Kidney epithelial cell (primary cell): Measurements from ENCODE around the gene SNRPA. TPM values are rescaled to one million over a fixed set of nuclear protein-coding genes. Genes with fewer than 3 reads are reported as not detected.
A peak's percentile ranks its signal among the peaks of the same experiment; 100 is the strongest.

ENCODE experiments used
- DNase-seq: peaks from one replicate; pipeline ENCODE4 v3.0.0-alpha.2; 2010; ENCODE audit warnings: low read depth
- H3K27me3 ChIP-seq: 2 replicates; pipeline ENCODE4 v1.6.0; 2011; ENCODE audit warnings: low read length; ENCODE audit not compliant: control insufficient read depth, insufficient read depth
- H3K36me3 ChIP-seq: 2 replicates; pipeline ENCODE4 v1.5.1; 2011; ENCODE audit warnings: low read length; ENCODE audit not compliant: control insufficient read depth, insufficient read depth
- H3K4me3 ChIP-seq: 2 replicates; pipeline ENCODE4 v1.5.1; 2011; ENCODE audit warnings: low read depth, mild to moderate bottlenecking, control low read depth, low read length
- total RNA-seq: library from RNA; depleted of rRNA; stranded (reverse); fragments of >200 nt; gene quantifications from 2 replicates; pipeline ENCODE4 v1.2.3, GENCODE V29; 2015
- TF ChIP-seq, protein P1 (sequence below): IDR thresholded peaks from 2 replicates; pipeline ENCODE4 v1.5.1; 2011; ENCODE audit warnings: mild to moderate bottlenecking, moderate library complexity, low read length, control low read depth, inconsistent platforms; ENCODE audit not compliant: insufficient read depth, poor library complexity, severe bottlenecking

The SNRPA gene
- total RNA-seq, 1 donor from 2014 or later: 110 TPM

GRCh38 chr19:40719414-40719894 is 31.5 kb upstream of the SNRPA start:
- no peak for DNase-seq

GRCh38 chr19:40721140-40721486 is 29.9 kb upstream of the SNRPA start:
- Histone ChIP-seq H3K4me3 (no peak overlapping the region), H3K27me3 (no peaks in the 10 kb centered on the region), H3K36me3 (no peaks in the 10 kb centered on the region)
- DNase-seq: no peak
- TF ChIP-seq, protein P1, sequence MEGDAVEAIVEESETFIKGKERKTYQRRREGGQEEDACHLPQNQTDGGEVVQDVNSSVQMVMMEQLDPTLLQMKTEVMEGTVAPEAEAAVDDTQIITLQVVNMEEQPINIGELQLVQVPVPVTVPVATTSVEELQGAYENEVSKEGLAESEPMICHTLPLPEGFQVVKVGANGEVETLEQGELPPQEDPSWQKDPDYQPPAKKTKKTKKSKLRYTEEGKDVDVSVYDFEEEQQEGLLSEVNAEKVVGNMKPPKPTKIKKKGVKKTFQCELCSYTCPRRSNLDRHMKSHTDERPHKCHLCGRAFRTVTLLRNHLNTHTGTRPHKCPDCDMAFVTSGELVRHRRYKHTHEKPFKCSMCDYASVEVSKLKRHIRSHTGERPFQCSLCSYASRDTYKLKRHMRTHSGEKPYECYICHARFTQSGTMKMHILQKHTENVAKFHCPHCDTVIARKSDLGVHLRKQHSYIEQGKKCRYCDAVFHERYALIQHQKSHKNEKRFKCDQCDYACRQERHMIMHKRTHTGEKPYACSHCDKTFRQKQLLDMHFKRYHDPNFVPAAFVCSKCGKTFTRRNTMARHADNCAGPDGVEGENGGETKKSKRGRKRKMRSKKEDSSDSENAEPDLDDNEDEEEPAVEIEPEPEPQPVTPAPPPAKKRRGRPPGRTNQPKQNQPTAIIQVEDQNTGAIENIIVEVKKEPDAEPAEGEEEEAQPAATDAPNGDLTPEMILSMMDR: no peak

More at GRCh38 chr19:40719414-40719894, 31.5 kb upstream of the SNRPA start:
- Histone ChIP-seq H3K36me3 (no peaks in the 10 kb centered on the region), H3K4me3 (peak overlapping the region; percentile 61), H3K27me3 (no peaks in the 10 kb centered on the region)
- TF ChIP-seq, protein P1: no peak

DNA sequence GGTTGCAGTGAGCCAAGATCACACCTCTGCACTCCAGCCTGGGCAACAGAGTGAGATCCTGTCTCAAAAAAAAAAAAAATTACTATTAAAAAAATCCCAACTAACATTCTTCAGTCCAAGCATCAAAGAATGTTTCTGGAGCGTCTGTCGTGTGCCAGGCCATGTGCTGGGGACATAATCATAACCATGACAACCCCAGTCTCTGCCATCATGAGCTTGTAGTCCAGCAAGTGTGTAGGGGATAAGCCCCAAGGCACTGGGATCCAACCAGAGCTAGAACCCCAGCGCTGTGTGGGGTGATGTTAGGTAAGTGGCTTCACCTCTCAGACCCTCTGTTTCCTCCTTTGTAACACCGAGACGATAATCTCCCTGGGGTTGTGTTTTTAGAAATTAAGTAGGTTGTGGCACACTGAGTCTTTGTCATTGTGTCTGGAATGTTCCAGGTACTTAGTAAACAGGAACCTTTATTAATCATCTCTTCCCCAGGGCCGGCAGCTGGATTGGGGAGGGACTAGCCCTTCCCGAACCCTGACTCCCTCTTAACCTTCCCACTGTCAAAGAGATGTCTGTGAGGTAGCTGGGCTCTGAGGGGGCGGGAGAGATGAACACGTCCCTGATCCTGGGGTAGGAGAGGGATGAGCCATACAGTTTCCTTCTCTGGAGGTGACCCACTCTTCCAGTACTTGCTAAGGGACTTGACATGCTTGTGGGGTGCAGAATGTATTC is 28.9 kb upstream of the SNRPA start:
- Histone ChIP-seq H3K4me3 (no peak overlapping the region), H3K27me3 (no peaks in the 10 kb centered on the region), H3K36me3 (no peaks in the 10 kb centered on the region)
- TF ChIP-seq, protein P1: no peak
- DNase-seq: no peak

DNA sequence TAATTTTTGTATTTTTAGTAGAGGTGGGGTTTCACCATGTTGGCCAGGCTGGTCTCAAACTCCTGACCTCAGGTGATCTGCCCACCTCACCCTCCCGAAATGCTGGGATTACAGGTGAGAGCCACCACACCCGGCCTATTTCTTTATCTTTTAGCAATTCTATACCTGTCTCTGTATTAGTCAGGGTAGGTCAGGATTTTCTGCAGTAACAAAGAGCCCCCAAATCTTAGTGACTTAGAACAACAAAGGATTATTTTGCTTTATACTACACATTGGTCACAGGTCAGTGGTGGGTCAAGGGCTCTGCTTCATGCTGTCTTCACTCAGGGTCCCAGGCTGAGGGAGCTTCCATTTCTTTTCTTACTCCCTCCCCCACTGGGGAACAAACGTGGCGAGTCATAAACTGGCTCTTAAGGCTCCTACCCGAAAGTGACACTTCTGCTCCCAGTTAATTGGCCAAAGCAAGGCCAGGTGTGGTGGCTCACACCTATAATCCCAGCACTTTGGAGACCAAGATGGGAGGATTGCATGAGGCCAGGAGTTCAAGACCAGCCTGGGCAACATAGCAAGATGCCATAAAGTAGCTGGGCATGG is 27.2 kb upstream of the SNRPA start:
- no peak for DNase-seq
- H3K4me3 ChIP-seq: no peak overlapping the region
- TF ChIP-seq, protein P1: no peak
- no peaks in the 10 kb centered on the region for H3K36me3 ChIP-seq
- H3K27me3 ChIP-seq: no peaks in the 10 kb centered on the region

GRCh38 chr19:40724315-40724714 is 26.7 kb upstream of the SNRPA start:
- H3K4me3 ChIP-seq: no peak overlapping the region
- TF ChIP-seq, protein P1: no peak
- DNase-seq: no peak
- H3K36me3 ChIP-seq: no peaks in the 10 kb centered on the region
- H3K27me3 ChIP-seq: no peaks in the 10 kb centered on the region
